Limb (tissue), 2 donors: ENCODE measurements around the gene OR2T10.
"Not testable (repeated sequence)": the region's sequence is repeated elsewhere in the genome, so short reads cannot be mapped to it uniquely, and the experiment has no call there.

Source experiments
- DNase-seq, 2 donors: peaks; one replicate each; pipeline ENCODE4 v3.0.0-alpha.2; 2016; ENCODE audit errors: extremely low spot score in 2 of 2

OR2T10 gene

GRCh38 chr1:248593226-248593625 lies 4.3 kb downstream of the OR2T10 start:
- no peak for DNase-seq

- DNase-seq = no peak
Measured at GRCh38 chr1:248592655-248593054, 4.8 kb downstream of the OR2T10 start.

GRCh38 chr1:248590055-248590454 lies 7.4 kb downstream of the OR2T10 start:
- DNase-seq = no peak

- no peak for DNase-seq
Measured at GRCh38 chr1:248589334-248589733, 8.2 kb downstream of the OR2T10 start.

GRCh38 chr1:248585266-248585665 lies 12.2 kb downstream of the OR2T10 start:
- no peak for DNase-seq

- DNase-seq = no peak
Measured at GRCh38 chr1:248576260-248576980, 21.1 kb downstream of the OR2T10 start.

GRCh38 chr1:248574657-248575056 lies 22.8 kb downstream of the OR2T10 start, which contains the start of gene OR2T34:
Gene OR2T34, minus strand, starts transcription at chr1:248574757. Its CDS starts 0 bp downstream, at chr1:248574757.
- DNase-seq = not testable (repeated sequence)

GRCh38 chr1:248573856-248574255 lies 23.6 kb downstream of the OR2T10 start:
- DNase-seq = not testable (repeated sequence)

GRCh38 chr1:248572049-248572448 lies 25.5 kb downstream of the OR2T10 start:
- not testable (repeated sequence) for DNase-seq

- not testable (repeated sequence) for DNase-seq
Measured at GRCh38 chr1:248570811-248571210, 26.7 kb downstream of the OR2T10 start.

- not testable (repeated sequence) for DNase-seq
Measured at GRCh38 chr1:248569049-248569448, 28.5 kb downstream of the OR2T10 start.

GRCh38 chr1:248565530-248566373 lies 31.7 kb downstream of the OR2T10 start:
- not testable (repeated sequence) for DNase-seq

GRCh38 chr1:248562672-248563071 lies 34.8 kb downstream of the OR2T10 start, which contains the start of gene OR2T29:
Gene OR2T29, minus strand, starts transcription at chr1:248562772. Its CDS starts 3,281 bp downstream, at chr1:248559491.
- not testable (repeated sequence) for DNase-seq

GRCh38 chr1:248551027-248551426 lies 46.5 kb downstream of the OR2T10 start:
- DNase-seq = not testable (repeated sequence)

GRCh38 chr1:248547383-248547782 lies 50.1 kb downstream of the OR2T10 start:
- DNase-seq = not testable (repeated sequence)
